HG02852 (cell line): ENCODE data around the gene GARIN5A.

Experiments
- ATAC-seq: cut with Tn5 transposase; IDR thresholded peaks from one replicate; pipeline ENCODE4 v1.9.1; 2021; ENCODE audit warnings: mild to moderate bottlenecking, moderate library complexity; ENCODE audit not compliant: unreplicated experiment

The GARIN5A gene

DNA sequence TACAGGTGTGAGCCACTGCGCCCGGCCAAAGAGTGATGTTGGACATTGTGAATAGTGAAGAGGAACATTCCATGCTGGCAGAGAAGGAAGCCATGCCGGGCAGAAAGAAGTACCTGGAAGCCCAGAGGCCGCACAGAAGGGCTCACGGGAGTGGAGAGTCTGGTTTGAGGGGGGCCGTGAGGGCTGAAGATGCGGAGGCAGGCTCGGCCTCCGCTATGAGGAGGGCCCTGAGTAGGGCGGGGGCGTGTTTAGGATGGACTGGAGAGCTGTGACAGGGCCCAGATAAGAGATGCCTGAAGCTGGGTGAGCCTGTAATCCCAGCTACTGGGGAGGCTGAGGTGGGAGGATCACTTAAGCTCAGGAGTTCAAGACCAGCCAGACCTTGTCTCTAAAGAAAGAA, 32.7 kb upstream of the GARIN5A start:
- no peak for ATAC-seq

DNA sequence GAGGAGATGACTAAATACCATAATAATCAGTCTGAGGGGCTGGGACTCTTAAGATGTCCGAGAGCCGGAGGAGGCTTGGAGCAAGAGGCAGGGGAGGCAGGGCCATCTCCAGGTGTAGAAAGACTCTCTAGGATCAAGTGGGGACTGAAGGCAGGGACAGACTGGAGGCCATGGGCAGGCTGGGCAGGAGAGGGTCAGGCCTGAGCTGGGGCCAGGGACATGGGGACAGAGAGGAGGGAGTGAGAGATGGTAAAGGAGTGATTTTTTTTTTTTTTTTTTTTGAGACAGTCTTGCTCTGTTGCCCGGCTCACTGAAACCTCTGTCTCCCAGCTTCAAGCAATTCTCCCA, 32.2 kb upstream of the GARIN5A start:
- no peak for ATAC-seq

DNA sequence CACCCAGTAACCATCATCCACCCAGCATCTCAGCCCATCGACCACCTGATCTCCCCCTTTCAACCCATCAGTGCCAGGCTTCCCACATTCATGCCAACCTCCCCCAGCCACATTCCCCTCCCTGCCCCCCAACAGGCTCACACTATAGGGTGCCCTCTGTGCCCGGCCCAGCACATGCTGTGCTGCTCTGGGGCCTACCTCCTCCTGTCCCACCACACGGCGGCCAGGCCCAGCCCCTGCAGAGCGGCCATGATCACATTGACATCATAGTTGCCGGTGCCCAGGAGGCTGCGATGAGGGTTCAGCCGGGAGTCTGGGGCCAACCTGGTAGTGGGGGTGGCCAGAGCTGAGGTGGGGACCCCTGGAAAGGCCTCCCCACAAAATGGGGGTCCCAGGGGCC, 30.7 kb upstream of the GARIN5A start:
- no peak for ATAC-seq

DNA sequence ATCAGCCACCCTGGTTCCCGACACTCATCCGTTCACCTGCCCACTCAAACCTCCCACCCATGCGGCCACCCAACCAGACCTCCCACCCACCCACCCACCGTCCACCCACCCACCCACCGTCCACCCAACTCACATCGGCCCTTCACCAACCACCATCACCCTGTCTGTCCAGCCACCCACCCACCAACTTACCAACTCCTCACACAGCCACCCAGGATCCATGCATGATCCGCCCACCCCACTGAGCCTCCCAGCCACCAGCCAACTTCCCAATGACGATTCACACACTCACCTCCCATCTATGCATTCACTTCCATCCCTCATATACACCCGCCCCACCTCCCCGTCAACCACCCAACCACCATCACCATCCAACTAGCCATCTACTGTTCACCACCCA, 30.1 kb upstream of the GARIN5A start:
- ATAC-seq: no peak

DNA sequence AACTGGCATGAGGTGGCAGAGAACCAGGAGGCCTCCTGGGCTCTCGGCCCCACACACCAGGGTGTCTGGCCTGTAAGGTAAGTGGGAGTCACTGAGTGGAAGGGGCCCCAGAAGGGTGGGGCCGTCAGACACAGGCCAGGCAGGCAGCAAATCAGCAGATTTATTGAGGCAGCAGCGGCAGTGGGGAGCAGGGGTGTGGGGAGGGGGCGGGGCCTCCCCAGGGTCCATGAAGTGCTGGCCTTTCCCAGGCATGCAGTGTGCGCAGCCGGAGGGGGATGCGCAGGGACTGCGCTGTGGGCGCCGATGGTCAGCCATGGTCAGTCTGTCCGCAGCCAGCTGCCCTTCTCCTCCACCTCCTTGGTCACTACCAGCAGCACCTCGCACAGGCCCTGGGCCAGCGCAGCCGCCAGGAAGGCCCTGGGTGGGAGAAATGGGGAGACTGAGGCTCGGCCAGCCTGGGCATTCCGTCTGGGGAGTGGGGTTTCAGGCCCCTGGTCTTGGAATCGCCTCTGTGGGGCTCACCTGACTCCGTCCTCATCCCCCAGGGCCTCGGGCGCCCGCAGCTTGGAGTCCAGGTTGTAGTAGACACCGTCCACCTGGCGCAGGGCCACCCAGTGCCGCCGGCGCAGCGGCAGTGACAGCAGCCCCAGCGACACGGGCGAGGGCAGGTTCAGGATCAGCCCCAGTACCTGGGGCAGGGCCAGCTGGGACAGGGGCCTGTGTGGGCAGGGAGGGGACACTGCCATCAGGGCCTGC, 29.4 kb upstream of the GARIN5A start:
- ATAC-seq: no peak

DNA sequence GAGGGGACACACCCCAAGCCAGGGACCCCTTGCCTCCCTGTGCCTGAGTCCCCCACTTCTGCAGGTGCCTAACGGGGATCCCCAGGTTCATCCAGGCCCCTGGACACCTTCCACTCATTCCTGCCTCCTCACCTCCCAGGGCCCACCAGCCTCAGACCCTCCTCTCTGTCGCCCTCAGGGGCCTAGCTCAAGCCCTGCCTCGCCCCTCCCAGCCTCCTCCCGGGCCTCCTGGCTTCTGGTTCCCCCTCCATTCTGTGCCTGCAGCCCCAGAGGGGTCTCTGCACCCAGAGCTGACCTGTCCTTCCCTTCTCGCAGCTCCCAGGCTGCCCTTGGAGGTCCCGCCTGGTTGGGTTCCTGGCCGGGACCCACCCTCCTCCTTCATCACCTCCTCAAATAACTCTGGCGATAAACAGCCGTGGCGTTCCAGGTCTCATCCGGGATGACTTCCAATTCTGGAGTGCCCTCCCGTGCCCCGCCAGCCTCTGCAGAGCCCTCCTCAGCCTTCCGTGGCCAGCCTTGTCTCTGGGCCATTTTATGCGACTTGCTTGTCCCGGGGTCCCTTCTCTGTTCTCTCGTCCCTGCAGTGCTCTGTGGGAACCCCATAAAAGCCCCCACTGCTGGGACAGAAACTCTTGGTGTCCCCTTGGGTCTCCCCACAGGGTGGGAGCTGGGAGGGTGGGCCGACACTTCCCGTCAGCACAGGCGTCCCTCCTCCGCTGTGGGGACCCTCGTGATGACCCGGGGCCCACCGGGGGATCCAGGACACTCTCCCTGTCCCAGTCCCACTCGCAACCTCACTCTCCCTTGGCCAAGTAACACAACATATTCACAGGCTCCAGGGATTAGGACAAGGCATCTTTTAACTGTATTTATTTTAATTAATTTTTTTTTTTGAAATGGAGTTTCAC, 25.2 kb upstream of the GARIN5A start:
- ATAC-seq: no peak

DNA sequence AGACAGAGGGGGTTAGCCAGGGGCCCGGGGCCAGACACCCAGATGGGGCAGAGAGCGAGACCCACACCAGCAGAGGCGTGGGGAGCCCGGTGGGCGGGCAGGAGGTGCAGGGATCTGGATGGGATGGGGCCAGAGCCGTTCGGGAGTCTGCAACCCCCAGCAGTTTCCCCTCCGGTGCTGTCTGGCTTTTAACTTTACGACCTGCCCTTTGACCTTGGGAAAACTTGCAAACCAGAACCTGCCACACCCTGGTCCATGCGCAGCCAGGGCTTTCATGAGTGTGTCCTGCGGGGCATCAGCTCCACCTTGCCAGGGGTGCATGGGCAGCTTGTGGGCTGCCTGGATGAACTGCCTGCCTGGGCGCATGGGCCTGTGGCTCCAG, 24.5 kb upstream of the GARIN5A start:
- no peak for ATAC-seq

DNA sequence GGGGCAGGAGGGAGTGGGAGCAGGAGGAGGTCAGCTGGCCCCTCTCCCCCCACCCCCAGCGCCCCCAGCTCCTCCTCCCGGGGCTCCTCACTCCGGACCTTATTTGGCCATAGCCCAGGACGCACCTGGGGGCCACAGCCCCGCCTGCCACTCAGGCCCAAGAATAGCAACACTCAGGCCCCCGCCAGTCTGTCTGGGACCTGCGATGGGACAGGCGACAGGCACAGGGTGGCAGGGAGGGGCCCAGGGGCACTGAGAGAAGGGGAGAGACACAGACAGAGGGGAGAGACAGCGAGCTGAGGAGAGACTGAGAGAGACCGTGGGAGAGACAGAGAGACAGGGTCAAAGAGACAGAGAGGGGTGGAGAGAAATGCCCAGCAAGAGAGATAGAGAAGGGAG, 24.1 kb upstream of the GARIN5A start:
- ATAC-seq: no peak

DNA sequence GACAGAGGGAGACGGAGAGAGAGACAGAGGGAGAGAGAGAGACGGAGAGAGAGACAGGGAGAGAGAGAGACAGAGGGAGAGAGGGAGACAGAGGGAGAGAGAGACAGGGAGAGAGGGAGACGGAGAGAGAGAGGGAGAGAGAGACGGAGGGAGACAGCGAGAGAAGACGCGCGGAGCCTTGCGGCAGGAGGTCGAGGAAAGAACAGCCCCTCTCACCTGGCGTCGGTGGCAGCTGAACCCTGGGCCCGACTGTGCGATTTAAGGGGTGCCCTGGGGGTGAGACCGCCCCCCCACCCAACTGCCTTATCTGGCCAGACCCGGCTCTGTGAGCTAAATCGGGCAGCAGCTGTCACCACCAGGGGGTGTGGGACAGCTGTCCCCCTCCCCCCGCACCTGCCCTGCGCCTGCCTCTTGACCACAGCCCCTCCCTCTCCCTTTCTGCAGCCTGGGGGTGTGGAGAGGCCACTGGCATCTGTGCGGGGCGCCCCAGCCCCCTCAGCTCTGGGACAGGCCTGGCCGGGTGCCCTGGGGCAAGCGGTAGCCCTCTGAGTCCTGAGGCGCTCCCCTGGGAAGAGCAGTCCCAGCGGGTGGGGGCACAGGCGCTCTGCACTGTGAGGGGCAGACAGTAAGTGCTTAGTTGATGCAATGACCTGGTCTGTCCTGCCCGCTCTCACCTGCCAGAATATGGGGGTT, 23.6 kb upstream of the GARIN5A start:
- ATAC-seq: no peak

DNA sequence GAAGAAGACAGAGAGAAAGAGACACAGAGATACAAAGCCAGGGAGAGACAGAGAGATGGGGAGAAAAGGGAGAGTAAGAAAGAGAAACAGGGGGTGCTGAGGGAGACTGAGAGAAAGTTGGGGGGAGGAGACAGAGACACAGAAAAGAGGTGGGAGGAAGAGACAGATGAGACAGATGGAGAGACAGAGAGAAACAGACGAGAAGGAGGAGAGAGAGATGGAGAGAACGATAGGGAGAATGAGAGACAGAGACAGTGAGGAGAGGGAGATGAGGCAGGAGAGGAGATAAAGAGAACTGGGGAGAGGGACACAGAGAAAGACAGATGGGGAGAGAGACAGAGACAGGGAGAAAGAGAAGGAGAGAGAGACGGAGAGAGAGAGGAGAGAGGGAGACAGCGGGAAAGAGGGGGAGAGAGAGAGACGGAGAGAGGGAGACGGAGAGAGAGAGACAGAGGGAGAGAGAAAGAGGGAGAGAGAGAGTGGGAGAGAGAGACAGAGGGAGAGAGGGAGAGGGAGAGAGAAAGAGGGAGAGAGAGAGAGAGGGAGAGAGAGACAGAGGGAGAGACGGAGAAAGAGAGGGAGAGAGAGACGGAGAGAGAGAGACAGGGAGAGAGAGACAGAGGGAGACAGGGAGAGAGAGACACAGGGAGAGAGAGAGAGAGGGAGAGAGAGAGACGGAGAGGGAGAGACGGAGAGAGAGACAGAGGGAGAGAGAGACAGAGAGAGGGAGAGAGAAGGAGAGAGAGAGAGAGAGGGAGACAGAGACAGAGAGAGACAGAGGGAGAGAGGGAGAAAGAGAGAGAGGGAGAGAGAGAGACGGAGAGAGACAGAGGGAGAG, 21.8 kb upstream of the GARIN5A start:
- ATAC-seq: no peak

DNA sequence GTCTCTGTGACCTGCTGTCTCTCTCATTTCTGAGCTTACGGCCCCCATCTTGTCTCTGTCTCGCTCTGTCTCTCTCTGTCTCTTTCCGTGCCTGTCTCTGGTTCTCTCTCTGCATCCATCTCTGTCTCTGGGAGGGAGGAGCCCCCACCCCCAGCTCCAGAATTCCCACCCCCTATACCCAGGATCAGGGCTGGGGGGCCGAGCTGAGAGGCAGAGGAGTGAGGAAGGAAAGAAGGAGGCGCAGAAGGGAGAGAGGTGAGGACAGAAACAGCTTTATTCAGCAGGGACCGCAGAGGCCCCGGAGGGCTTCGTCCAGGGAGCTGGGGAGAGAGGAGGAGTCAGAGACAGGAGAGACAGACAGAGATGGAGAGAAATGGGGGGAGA, 20.4 kb upstream of the GARIN5A start:
- ATAC-seq: no peak

DNA sequence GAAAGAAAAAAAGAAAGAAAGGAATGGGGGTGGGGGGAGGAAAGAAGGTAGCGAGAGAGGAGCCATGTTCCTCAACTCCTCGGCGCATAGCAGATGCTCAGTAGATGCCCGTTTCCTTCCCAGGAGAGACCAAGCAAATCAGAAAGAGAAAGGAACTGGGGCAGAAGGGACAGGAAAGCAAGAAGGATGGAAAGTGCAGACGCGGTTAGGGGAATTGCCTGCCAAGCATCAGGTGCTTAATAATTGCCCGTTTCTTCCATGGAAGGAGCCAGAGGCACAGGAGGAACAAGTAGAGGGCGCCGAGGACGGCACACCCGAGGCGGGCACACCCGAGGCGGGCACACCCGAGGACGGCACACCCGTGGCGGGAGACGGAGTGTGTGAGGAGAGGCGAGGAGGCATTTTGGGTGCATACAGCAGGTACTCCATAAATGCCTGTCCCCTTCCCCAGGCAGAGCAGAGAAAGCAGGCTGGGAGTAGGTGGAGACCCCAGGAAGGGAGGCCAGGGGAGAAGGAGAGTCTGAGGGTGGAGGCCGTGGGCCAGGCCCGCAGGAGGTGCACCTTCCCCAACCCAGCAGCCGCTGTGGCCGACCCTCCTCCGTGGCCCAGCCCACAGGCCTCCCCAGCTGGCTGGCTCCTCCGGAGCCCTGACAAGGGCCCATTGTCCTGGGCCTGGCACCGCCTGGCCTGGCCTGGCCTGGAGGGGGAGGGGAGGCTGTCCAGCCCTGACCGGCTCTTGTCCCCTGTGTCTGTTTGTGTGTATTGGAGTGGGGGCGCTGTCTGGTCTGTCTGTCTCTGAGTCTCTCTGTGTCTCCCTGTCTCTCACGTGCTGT, 19.8 kb upstream of the GARIN5A start:
- ATAC-seq: no peak

DNA sequence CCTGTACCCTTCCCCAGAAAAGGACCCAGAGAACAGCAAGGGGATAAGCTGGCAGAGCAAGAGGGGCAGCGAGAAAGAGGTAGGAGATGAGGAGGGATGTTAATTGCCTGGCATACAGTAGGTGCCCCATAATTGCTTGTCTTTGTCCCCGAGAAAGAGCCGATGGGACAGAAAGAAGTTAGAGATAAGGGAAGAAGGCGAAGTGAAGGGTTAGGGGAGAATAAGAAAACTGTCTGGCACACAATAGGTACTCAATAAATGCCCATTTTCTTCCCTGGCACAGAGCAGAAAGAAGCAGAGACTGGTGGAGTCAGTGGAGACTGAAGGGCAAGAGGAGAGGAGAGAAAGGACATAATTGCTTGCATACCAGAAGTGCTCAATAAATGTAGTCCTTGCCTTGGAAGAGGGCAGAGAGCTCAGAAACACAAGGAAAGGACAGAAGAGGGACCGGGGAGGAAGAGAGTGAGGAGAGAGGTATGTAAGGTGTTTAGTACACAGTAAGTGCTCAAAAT, 18.4 kb upstream of the GARIN5A start:
- ATAC-seq: no peak

DNA sequence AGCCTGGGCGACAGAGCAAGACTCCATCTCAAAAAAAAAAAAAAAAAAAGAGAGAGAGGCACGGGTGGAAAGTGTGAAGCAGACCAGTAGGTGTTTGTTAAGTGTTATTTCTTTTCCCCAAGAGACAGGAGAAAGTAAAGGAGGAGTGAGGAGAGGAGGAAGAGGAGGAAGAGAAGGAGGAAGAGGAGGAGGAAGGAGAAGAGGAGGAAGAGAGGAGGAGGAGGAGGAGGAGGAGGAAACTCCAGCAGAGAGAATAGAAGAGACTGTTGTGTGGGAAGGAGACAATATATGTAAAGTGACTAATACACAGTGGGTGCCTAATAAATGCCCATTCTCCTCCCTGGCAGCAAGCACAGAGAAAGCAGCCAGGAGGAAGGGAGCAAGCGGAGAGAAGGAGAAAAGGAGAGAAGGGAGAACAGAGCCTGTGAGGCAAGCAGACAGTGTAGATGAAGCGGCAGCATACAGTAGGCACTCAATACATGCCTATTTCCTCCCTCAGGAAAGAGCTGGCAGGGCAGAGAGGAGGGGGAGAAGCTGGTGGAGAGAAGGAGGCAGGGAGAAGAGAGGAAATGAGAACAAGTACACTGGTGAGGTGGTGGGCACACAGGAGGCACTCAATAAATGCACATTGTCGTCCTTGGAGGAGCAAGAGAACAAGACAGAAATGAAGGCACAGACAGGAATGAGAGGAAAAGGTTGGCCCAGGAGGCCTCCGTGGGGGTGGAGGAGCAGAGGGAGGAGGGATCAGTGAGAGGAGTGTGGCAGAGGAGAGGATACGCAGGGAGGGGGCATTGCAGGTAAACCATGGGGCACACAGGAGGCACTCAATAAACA, 17.8 kb upstream of the GARIN5A start:
- no peak for ATAC-seq

DNA sequence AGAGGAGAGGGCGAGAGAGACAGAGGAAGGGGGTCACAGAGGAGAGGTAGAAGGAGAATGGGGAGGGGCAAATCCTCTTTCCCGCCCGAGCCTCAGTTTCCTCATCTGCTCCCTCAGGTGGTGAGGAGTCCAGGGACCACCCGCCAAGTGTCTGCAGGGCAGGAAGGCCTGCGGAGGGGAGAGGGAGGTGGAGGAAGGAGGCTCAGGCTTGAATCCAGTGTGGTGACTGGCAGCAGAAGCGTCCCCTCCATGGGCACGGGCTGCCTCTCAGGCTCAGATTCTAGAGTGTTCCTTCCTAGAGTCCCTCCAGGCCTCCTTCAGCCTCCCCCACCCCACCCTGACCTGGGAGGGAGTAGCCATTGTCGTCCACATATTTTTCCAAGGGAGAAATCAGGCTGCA, 16.5 kb upstream of the GARIN5A start:
- no peak for ATAC-seq

DNA sequence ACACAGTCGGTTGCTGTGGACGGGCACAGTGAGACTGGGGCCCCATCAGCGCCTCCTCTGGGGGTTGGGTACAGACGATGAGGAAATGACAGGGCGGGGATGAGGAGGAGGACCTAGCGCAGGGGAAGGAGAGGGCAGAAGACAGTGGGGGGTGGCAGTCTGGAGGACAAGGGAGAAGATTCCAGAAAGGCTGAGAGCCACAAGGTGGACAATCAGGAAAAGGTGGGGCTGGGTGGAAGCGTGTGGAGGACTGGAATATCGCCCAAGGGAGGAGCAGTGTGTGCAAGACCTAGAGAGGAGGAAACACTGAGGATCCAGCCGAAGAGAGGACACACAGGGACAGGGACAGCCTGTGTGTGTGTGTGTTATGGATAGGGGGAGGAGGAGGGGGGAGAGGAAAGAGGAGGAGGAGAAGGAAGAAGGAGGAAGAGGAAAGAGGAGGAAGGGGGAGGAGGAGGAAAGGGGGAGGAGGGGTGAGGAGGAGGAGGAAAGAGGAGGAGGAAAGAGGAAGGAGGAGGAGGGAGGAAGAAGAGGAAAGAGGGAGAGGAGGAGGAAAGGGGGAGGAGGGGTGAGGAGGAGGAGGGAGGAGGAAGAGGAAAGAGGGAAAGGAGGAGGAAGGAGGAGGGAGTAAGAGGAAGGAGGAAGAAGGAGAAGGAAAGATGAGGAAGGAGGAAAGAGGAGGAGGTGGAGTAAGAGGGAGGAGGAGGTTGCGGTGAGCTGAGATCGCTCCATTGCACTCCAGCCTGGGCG, 15.8 kb upstream of the GARIN5A start:
- no peak for ATAC-seq

DNA sequence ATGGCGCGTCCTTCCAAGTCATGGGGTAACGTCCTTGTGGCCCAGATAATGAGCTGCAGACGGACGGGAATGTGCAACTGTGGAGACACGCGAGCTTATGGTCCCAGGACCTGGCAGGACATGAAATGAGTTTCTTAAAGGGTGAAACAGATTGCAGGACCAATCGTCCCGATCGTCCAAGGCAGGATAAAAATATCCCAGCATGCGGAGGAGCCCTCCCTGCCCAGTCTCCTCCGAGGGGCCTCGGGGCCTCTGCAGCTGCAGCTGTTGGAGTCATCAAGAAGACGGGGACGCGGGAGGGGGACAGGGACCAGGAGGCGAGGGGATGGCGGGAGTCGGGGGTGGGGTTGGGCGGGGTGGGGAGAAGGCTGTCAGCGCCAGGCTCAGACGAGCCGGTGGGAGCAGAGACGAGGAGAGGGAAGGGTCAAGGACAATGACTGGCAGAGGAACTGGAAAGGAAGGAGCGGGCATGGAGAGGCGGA, 14.4 kb upstream of the GARIN5A start:
- no peak for ATAC-seq

DNA sequence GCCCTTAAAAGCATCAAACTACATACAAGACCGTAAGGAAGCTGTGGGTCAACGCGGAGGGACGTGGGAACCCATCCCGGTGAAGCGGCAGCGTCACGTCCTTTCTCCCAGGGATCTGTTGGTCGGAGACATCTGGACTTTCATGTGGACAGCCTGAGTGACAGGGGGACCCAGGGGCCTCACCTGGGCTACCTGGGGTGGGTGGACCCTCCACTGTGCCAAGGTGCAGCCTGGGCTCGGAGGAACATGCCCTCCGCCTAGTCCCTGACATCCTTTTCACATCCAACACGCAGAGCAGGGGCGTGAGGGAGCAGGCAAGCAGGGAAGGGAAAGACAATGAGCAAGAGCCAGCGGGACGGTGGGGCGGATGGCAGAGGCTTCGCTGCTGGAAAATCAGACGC, 13.8 kb upstream of the GARIN5A start:
- ATAC-seq: no peak
